B cell (primary cell): ENCODE data around the gene TGFBR3.

Source experiments
- EZH2 ChIP-seq: IDR thresholded peaks from 2 replicates; pipeline ENCODE4 v1.6.1; 2012; ENCODE audit warnings: borderline replicate concordance, low read depth, mild to moderate bottlenecking, moderate library complexity, low read length; ENCODE audit not compliant: insufficient read depth, poor library complexity, severe bottlenecking
- TF ChIP-seq, protein P1 (sequence below): fragments of 200-600 bp; IDR thresholded peaks from one replicate; pipeline ENCODE4 v1.8.0; 2022; ENCODE audit warnings: antibody characterized with exemption, mild to moderate bottlenecking

DNA sequence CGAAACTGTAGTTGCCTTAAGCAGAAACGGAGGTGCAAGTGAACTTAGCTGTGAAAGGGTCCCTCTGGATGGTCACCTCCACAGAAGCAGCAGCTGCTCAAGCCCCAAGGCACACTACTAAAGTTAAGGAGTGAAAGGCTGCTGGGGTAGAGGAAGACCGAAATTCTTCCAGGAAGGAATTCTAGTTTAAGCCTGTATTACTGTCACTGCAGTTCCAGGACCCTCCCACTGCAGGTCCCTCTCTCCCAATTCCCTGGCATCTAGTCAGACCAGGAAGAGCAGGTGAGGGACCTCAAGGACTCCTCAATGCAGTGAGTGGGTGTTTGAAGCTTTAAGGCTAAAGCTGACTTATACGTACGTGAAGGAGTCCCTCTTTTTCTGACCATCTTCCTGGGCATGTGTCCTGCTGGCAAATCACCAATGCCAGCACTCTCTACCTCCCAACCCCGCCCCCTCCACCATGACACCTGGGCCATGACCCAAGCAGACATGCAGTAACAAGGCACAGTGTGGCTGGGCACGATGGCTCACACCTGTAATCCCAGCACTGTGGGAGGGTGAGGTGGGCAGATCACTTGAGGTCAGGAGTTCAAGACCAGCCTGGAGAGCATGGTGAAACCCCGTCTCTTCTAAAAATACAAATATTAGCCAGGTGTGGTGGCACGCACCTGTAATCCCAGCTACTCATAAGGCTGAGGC, 57.2 kb downstream of the TGFBR3 start:
- TF ChIP-seq, protein P1, sequence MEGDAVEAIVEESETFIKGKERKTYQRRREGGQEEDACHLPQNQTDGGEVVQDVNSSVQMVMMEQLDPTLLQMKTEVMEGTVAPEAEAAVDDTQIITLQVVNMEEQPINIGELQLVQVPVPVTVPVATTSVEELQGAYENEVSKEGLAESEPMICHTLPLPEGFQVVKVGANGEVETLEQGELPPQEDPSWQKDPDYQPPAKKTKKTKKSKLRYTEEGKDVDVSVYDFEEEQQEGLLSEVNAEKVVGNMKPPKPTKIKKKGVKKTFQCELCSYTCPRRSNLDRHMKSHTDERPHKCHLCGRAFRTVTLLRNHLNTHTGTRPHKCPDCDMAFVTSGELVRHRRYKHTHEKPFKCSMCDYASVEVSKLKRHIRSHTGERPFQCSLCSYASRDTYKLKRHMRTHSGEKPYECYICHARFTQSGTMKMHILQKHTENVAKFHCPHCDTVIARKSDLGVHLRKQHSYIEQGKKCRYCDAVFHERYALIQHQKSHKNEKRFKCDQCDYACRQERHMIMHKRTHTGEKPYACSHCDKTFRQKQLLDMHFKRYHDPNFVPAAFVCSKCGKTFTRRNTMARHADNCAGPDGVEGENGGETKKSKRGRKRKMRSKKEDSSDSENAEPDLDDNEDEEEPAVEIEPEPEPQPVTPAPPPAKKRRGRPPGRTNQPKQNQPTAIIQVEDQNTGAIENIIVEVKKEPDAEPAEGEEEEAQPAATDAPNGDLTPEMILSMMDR: no peak
- no peak for TF ChIP-seq EZH2
